Loucy (cell line): ENCODE measurements around the gene AMBRA1.
"Not testable (repeated sequence)": the region's sequence is repeated elsewhere in the genome, so short reads cannot be mapped to it uniquely, and the experiment has no call there.

ENCODE experiments used
- H2AFZ ChIP-seq: fragments of 200-600 bp; sonication (generic); 2 replicates; pipeline ENCODE4 v1.6.0; 2016; ENCODE audit warnings: antibody characterized with exemption, mild to moderate bottlenecking, low read length, moderate library complexity
- H3F3A ChIP-seq: fragments of 200-600 bp; 2 replicates; pipeline ENCODE4 v1.6.0; 2016; ENCODE audit warnings: antibody characterized with exemption, low read depth, mild to moderate bottlenecking
- H3K27me3 ChIP-seq: fragments of 200-600 bp; sonication (generic); 2 replicates; pipeline ENCODE4 v1.6.1; 2014; ENCODE audit warnings: low read length, mild to moderate bottlenecking; ENCODE audit not compliant: insufficient read depth, poor library complexity, severe bottlenecking
- H3K36me3 ChIP-seq: fragments of 200-600 bp; sonication (generic); 2 replicates; pipeline ENCODE4 v1.6.1; 2016; ENCODE audit warnings: low read length; ENCODE audit not compliant: insufficient read depth
- H3K4me1 ChIP-seq: fragments of 200-600 bp; sonication (generic); 2 replicates; pipeline ENCODE4 v1.5.1; 2014; ENCODE audit warnings: low read length, mild to moderate bottlenecking; ENCODE audit not compliant: insufficient read depth, poor library complexity, severe bottlenecking
- H3K4me2 ChIP-seq: fragments of 200-600 bp; sonication (generic); 2 replicates; pipeline ENCODE4 v1.6.0; 2014; ENCODE audit warnings: antibody characterized with exemption, low read length, low read depth, mild to moderate bottlenecking; ENCODE audit not compliant: poor library complexity, severe bottlenecking
- H3K4me3 ChIP-seq: fragments of 200-600 bp; sonication (generic); 2 replicates; pipeline ENCODE4 v1.5.1; 2014; ENCODE audit warnings: low read length, mild to moderate bottlenecking, mixed read lengths; ENCODE audit not compliant: poor library complexity, severe bottlenecking
- H3K79me2 ChIP-seq: fragments of 200-600 bp; sonication (generic); 2 replicates; pipeline ENCODE4 v1.6.1; 2014; ENCODE audit warnings: low read length; ENCODE audit not compliant: insufficient read depth
- H3K9ac ChIP-seq: fragments of 200-600 bp; sonication (generic); 2 replicates; pipeline ENCODE4 v1.6.0; 2014; ENCODE audit warnings: mild to moderate bottlenecking, low read depth, low read length, moderate library complexity; ENCODE audit not compliant: poor library complexity, severe bottlenecking
- H3K9me2 ChIP-seq: fragments of 200-600 bp; sonication (generic); replicated peaks from 2 replicates; pipeline ENCODE4 v1.6.1; 2016; ENCODE audit warnings: low read depth, low read length, mixed read lengths
- H3K9me3 ChIP-seq: fragments of 200-600 bp; sonication (generic); 2 replicates; pipeline ENCODE4 v1.6.1; 2014; ENCODE audit warnings: mild to moderate bottlenecking, antibody characterized with exemption, low read length, low read depth; ENCODE audit not compliant: insufficient read depth
- H4K20me1 ChIP-seq: fragments of 200-600 bp; sonication (generic); 2 replicates; pipeline ENCODE4 v1.6.0; 2014; ENCODE audit warnings: antibody characterized with exemption, low read length, mild to moderate bottlenecking; ENCODE audit not compliant: insufficient read depth, poor library complexity, severe bottlenecking
- CTCF ChIP-seq: fragments of 200-600 bp; sonication (generic); conservative IDR thresholded peaks from 2 replicates; pipeline ENCODE4 v1.5.1; 2014; ENCODE audit warnings: mild to moderate bottlenecking, antibody characterized with exemption, low read length
- EZH2phosphoT487 ChIP-seq: fragments of 200-600 bp; IDR thresholded peaks from 2 replicates; pipeline ENCODE4 v1.6.1; 2018; ENCODE audit warnings: antibody characterized with exemption, mild to moderate bottlenecking, moderate library complexity, borderline replicate concordance

AMBRA1 gene

GRCh38 chr11:46588915-46589314, 4.9 kb downstream of the AMBRA1 start:
- H3K9ac ChIP-seq = no peak overlapping the region
- peaks cover 35% of the 10 kb centered on the region for H3K4me1 ChIP-seq
- H3K9me2 ChIP-seq = no peaks in the 10 kb centered on the region
- H3K4me3 ChIP-seq = peak overlapping the region; percentile 14
- H3K36me3 ChIP-seq = no peaks in the 10 kb centered on the region
- H2AFZ ChIP-seq = no peak overlapping the region
- H3K9me3 ChIP-seq = no peaks in the 10 kb centered on the region
- H4K20me1 ChIP-seq = peaks cover 43% of the 10 kb centered on the region
- no peaks in the 10 kb centered on the region for H3K27me3 ChIP-seq
- TF ChIP-seq CTCF (no peak), EZH2phosphoT487 (no peak)
- H3K4me2 ChIP-seq = peak overlapping the region; percentile 56
- peaks cover 87% of the 10 kb centered on the region for H3K79me2 ChIP-seq
- H3F3A ChIP-seq = no peaks in the 10 kb centered on the region

GRCh38 chr11:46588131-46588530, 5.7 kb downstream of the AMBRA1 start:
- Histone ChIP-seq H3K9ac (no peak overlapping the region), H3K4me2 (peak overlapping the region; percentile 56), H4K20me1 (peaks cover 38% of the 10 kb centered on the region), H3K4me3 (no peak overlapping the region), H3K9me2 (no peaks in the 10 kb centered on the region), H3K27me3 (no peaks in the 10 kb centered on the region), H3K4me1 (peaks cover 32% of the 10 kb centered on the region), H3K79me2 (peaks cover 80% of the 10 kb centered on the region), H3F3A (no peaks in the 10 kb centered on the region), H2AFZ (no peak overlapping the region), H3K36me3 (no peaks in the 10 kb centered on the region), H3K9me3 (no peaks in the 10 kb centered on the region)
- TF ChIP-seq EZH2phosphoT487 = no peak

- not testable (repeated sequence) for H3F3A ChIP-seq, H3K4me1 ChIP-seq, H3K27me3 ChIP-seq, H3K9ac ChIP-seq, H4K20me1 ChIP-seq, H3K9me3 ChIP-seq, H3K9me2 ChIP-seq, H3K4me2 ChIP-seq, H2AFZ ChIP-seq, H3K4me3 ChIP-seq, H3K36me3 ChIP-seq
- H3K79me2 ChIP-seq = peaks cover 69% of the 10 kb centered on the region
Measured at GRCh38 chr11:46583513-46583912, 10.3 kb downstream of the AMBRA1 start.

GRCh38 chr11:46582588-46582987, 11.2 kb downstream of the AMBRA1 start:
- H4K20me1 ChIP-seq = peaks cover 6% of the 10 kb centered on the region
- H3K79me2 ChIP-seq = peaks cover 69% of the 10 kb centered on the region
- H3K36me3 ChIP-seq = no peaks in the 10 kb centered on the region
- H3K4me3 ChIP-seq = no peak overlapping the region
- H3K4me2 ChIP-seq = no peak overlapping the region
- H3K27me3 ChIP-seq = no peaks in the 10 kb centered on the region
- H3F3A ChIP-seq = no peaks in the 10 kb centered on the region
- no peaks in the 10 kb centered on the region for H3K9me2 ChIP-seq
- no peaks in the 10 kb centered on the region for H3K9me3 ChIP-seq
- H3K4me1 ChIP-seq = no peaks in the 10 kb centered on the region
- no peak overlapping the region for H3K9ac ChIP-seq
- no peak overlapping the region for H2AFZ ChIP-seq
- TF ChIP-seq EZH2phosphoT487 = no peak
- TF ChIP-seq CTCF = no peak
